H1 (cell line): ENCODE data around the gene PPP4R4.

Experiments used
- CBX8 ChIP-seq: fragments of 300-800, 300-1000 bp; sonication (generic); IDR thresholded peaks from 2 replicates; pipeline ENCODE4 v1.7.1; 2016; ENCODE audit warnings: low read depth, low read length, borderline replicate concordance
- CREB1 ChIP-seq: IDR thresholded peaks from 2 replicates; pipeline ENCODE4 v1.6.1; 2012; ENCODE audit warnings: inconsistent platforms
- CTCF ChIP-seq, 3 experiments: IDR thresholded peaks; 1 replicate in 2 of 3; 2 replicates in 1 of 3; pipeline versions ENCODE4 v1.5.1 to v1.6.1; 2011; ENCODE audit warnings: low read length in 3 of 3, mild to moderate bottlenecking in 3 of 3, inconsistent platforms in 2 of 3, low read depth in 1 of 3, moderate library complexity in 1 of 3; ENCODE audit not compliant: insufficient read depth in 1 of 3; ENCODE audit errors: control extremely low read depth in 1 of 3
- E2F6 ChIP-seq: IDR thresholded peaks from 2 replicates; pipeline ENCODE4 v1.6.1; 2012; ENCODE audit warnings: inconsistent platforms
- EGR1 ChIP-seq: IDR thresholded peaks from 2 replicates; pipeline ENCODE4 v1.6.1; 2011; ENCODE audit warnings: low read depth, low read length, borderline replicate concordance
- MAX ChIP-seq: IDR thresholded peaks from 2 replicates; pipeline ENCODE4 v1.6.1; 2012; ENCODE audit warnings: inconsistent platforms
- SRF ChIP-seq: IDR thresholded peaks from 2 replicates; pipeline ENCODE4 v1.6.1; 2011; ENCODE audit warnings: mild to moderate bottlenecking, low read depth, low read length, moderate library complexity

GRCh38 chr14:94162466-94162865 lies 11.7 kb upstream of the PPP4R4 start:
- no peak for TF ChIP-seq CREB1
- TF ChIP-seq CTCF (IDR thresholded peaks at IDR 0.05; ENCODE audit: control extremely low read depth in 1 of 3, insufficient read depth in 1 of 3, low read depth in 1 of 3, low read length in 3 of 3): no peak
- no peak for TF ChIP-seq SRF
- no peak for TF ChIP-seq EGR1
- no peak for TF ChIP-seq E2F6
- TF ChIP-seq MAX: no peak
- no peak for TF ChIP-seq CBX8
